ENCODE results near the gene LRRN4.

Gene LRRN4

DNA sequence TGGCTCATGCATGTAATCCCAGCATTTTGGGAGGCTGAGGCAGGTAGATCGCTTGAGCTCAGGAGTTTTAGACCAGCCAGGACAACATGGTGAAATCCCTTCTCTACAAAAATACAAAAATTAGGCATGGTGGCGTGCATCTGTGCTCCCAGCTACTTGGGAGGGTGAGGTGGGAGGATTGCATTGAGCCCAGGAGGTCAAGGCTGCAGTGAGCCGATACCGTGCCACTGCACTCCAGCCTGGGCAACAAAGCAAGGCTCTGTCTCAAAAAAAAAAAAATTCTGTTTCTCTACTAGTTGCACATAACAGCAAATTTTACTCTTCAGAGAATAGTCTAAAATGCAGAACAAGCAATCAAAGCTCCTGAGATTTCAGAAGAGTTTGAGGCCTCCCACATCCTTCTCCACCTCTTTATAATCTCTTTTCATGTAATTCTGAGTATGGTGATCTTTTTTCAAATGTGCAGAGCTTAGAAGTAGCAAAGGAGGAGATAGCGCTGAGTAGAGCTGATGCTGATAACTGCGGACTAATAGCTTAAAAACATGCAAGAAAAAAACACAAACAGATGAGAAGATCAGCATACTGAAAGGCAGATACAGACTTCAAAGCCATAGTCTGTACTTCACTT is 23.3 kb downstream of the LRRN4 start:
- DNase-seq (ENCODE audit: low spot score), result no peak

- no peak for DNase-seq (ENCODE audit: low spot score)
Measured at GRCh38 chr20:6029538-6029937, 24.3 kb downstream of the LRRN4 start.

DNA sequence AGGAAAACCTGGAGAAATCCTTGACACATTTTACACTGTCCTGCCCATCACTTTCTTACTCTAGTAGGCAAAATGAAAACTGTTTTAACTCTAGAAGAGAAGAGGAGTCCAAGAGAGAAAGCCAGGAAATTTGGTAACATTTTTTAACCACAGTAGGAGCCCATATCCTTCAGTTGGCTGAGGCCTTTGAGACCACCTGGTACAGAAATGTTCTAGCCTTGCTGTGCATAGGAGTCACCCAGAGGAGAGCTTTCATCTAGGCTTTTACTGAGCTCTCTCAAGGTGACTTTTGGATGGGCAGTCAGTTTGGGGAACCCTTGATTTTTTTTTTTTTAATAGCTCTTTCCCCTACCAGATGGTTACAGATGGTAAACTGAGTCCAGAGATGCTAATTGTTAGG is 25.0 kb downstream of the LRRN4 start:
- no peak for DNase-seq (ENCODE audit: low spot score)

DNA sequence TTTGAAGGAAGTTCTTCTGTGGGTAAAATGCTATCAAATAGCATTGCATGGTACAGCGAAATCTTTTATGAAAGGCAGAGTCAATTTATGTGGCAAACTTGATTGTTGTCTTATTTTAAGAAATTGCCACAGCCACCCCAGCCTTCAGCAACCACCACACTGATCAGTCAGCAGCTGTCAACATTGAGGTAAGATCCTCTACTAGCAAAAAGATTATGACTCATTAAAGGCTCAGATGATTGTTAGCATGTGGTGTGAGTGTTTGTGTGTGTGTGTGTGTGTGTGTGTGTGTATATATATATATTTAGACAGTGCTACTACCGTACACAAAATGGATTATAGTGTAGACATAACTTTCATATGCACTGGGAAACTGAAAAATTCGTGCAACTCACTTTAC is 27.8 kb downstream of the LRRN4 start:
- no peak for DNase-seq (ENCODE audit: low spot score)

DNA sequence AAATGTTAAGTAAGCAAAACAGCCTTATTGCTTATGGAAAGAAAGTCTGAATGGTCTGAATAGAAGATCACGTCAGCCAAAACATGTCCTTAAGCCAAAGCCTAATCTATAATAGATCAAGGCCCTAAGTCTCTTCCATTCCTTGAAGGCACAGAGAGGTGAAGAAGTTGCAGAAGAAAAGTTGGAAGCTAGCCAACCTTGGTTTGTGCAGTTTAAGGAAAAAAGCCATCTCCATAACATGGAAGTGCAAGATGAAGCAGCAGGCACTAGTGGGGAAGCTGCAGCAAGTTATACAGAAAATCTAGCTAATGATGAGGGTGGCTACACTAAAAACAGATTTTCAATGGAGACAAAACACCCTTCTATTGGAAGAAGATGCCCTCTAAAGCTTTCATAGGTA is 29.1 kb downstream of the LRRN4 start:
- no peak for DNase-seq (ENCODE audit: low spot score)

- DNase-seq (ENCODE audit: low spot score), result no peak
Measured at GRCh38 chr20:6017880-6018279, 36.0 kb downstream of the LRRN4 start.

DNA sequence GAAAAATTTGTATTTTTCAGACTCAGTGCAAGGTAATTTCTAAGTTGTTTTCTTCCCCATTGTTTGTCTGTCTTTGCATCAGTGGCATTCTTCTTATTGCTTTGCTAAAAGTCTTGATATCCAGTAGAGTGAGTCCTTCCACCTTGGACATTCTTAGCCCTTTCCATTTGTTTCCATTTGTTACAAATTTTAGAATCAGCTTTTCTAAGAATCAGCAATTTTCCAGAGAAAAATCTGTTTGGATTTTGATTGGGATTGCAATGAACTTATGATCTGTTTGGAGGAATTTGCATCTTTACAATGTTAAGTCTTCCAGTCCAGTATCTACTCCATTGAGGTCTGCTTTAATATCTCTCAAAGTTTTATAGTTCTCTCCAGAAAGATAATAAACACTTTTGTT is 36.4 kb downstream of the LRRN4 start:
- no peak for DNase-seq (ENCODE audit: low spot score)

- DNase-seq (ENCODE audit: low spot score), result no peak
Measured at GRCh38 chr20:6014957-6015356, 38.9 kb downstream of the LRRN4 start.

GRCh38 chr20:6014017-6014416 is 39.8 kb downstream of the LRRN4 start:
- DNase-seq (ENCODE audit: low spot score), result no peak

DNA sequence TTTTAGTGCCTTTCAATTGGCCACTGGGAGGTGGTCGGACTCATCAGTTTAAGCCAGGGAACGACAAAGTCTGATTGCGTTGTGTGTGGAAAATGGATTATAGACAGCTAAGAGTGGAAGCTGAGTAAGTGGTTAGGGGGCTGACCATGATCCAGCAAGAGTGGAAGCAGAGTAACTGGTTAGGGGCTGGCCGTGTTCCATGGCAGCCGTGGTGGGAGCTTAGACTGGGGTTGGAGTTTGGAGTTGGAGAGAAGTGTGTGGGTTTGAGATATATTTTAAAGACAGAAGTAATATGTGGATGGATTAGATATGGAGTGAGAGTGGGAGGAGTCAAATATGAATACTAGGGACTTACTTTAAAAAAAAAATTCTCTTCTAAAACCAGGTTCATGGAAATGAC is 41.7 kb downstream of the LRRN4 start:
- DNase-seq (ENCODE audit: low spot score), result no peak

- no peak for DNase-seq (ENCODE audit: low spot score)
Measured at GRCh38 chr20:6008254-6008653, 45.6 kb downstream of the LRRN4 start.

DNA sequence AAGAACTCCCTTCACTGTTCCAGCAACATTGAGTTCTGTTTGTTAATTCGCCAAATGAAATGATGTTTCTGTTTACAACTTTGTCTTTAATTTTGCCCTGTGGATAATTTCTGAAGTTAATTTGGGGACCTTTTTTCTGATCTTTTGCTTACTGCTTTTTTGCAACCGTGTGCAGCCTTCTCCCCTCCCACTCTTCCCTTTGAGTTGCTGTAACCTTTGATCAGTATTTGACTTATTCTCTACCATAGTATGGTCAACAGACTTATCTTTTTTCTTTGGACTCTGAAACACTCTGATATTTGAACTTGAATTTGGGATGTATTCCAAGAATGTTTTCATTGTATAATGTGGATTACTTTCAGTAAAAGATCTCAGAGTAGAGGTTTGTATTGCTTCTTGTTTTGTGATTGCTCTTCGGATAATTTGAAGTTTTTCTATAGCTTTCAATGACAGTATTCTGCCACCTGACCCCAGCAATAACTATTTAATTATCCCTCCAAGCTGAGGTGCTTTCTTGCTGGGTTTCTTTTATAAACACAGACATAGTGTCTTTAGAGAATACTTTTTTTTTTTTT is 46.2 kb downstream of the LRRN4 start:
- DNase-seq (ENCODE audit: low spot score), result peak; percentile 57

GRCh38 chr20:6007094-6007528 is 46.7 kb downstream of the LRRN4 start:
- DNase-seq (ENCODE audit: low spot score), result no peak

DNA sequence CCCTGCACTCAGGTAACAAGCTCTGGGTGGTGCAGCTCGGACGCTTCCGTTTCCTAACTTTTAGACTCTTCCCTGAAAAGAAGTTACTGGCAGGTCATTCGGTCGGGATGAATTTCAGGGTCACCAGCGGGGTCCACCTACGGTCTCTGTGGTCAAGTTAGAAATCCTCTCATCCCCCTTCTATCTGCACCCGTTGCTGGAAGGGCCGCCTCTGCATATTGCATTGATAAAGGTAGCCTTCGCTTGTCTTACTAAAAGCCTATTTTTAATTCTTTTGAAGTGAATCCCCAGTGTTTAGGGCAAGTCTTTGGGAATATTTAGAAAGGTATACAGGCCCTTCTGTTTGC is 47.3 kb downstream of the LRRN4 start:
- no peak for DNase-seq (ENCODE audit: low spot score)

GRCh38 chr20:6000871-6001270 is 53.0 kb downstream of the LRRN4 start:
- DNase-seq (ENCODE audit: low spot score), result no peak

DNA sequence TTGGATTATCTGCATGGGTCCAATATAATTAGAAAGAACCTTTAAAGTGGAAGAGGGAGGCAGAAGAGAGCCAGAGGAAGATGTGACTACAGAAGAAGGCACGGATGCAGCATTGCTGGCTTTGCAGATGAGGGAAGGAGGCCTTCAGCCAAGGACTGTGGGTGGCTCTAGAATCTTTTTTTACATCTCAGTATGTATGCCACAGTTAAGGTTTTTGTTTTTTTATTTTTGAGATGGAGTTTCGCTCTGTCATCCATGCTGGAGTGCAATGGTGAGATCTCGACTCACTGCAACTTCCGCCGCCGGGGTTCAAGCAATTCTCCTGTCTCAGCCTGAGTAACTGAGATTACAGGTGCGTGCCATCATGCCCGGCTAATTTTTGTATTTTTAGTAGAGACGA is 54.1 kb downstream of the LRRN4 start:
- DNase-seq (ENCODE audit: low spot score), result no peak

DNA sequence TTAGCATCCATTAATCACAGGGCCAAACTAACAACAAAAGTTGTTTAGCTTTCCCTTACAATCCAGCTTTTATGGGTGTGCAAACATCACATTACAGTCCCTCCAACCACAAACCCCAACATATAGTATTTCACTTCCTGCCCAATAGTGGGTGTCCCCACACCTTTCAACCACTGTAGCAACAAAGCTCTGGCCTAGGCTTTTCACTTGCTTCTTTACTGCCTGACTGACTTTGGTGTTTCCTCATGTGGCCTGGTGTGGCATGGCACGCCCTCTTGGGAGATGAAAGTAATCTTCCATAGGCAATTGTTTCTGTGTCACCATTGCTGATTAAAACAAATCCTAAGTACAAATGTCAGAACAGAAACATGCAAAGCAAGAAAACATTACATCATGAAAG is 57.1 kb downstream of the LRRN4 start:
- no peak for DNase-seq (ENCODE audit: low spot score)

GRCh38 chr20:5991623-5992441 is 62.0 kb downstream of the LRRN4 start:
- no peak for DNase-seq (ENCODE audit: low spot score)

DNA sequence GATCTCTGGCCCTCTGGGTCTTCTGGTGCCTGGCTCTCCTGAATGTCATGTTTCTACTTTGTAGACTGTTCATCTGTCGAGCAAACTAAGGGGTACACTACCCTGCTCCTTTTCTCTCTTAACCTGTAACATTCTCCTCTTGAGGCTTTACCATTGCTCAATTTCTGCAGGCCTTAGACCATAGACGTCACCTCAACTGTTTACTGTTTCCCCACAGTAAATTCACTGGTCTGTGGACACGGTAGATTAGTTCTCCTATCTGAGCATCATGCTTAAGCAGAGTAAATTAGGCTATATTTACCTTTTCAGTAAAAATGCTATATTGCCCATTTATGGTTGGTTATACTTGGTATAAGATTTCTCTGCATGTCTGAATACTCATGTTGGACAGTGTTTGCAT is 62.9 kb downstream of the LRRN4 start:
- DNase-seq (ENCODE audit: low spot score), result no peak

Data from HuH-7.5 (cell line).